HEK293T (cell line): ENCODE measurements around the gene AFAP1L2.

ENCODE experiments used
- BHLHE40 ChIP-seq: fragments of 450-650 bp; IDR thresholded peaks from 2 replicates; pipeline ENCODE4 v1.6.1; 2016; ENCODE audit warnings: mild to moderate bottlenecking, moderate library complexity, borderline replicate concordance
- FOXA1 ChIP-seq: fragments of 450-650 bp; IDR thresholded peaks from 2 replicates; pipeline ENCODE4 v1.6.1; 2016; ENCODE audit warnings: mild to moderate bottlenecking
- FOXK2 ChIP-seq: fragments of 450-650 bp; IDR thresholded peaks from 2 replicates; pipeline ENCODE4 v1.6.1; 2016; ENCODE audit warnings: mild to moderate bottlenecking
- FOXM1 ChIP-seq: fragments of 450-650 bp; IDR thresholded peaks from 2 replicates; pipeline ENCODE4 v1.6.1; 2017; ENCODE audit warnings: mild to moderate bottlenecking, borderline replicate concordance
- HDGF ChIP-seq: fragments of 450-650 bp; IDR thresholded peaks from 2 replicates; pipeline ENCODE4 v1.6.1; 2017; ENCODE audit warnings: antibody characterized with exemption, borderline replicate concordance
- NFRKB ChIP-seq: fragments of 450-650 bp; IDR thresholded peaks from 2 replicates; pipeline ENCODE4 v1.6.1; 2016; ENCODE audit warnings: mild to moderate bottlenecking, moderate library complexity
- SP1 ChIP-seq: fragments of 450-650 bp; IDR thresholded peaks from 2 replicates; pipeline ENCODE4 v1.6.1; 2017

DNA sequence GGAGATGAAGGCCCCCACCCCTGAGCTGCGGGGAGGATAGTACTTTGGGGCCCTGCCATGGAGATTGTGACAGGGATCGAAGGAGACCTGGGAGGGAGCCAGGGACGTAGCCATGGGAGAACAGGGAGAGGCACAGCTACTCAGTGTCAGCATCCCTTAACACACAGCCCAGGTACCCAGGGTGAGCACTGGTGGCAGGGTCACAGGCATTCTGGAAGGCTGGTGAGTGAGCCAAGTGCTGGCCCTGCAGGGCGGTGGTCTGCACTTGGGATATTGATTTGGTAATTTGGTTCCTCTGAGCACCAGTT is 125.5 kb downstream of the AFAP1L2 start:
- TF ChIP-seq FOXK2 (no peak), BHLHE40 (no peak), FOXM1 (no peak), NFRKB (no peak), SP1 (no peak), FOXA1 (no peak), HDGF (no peak)
